ENCODE data around the gene FKTN.
"Not testable (repeated sequence)": the region's sequence is repeated elsewhere in the genome, so short reads cannot be mapped to it uniquely, and the experiment has no call there.

Gene FKTN

GRCh38 chr9:105557804-105558610, at the start of gene FKTN:
Gene FKTN, plus strand, starts transcription at chr9:105558131. Its CDS starts 16,902 bp downstream, at chr9:105575033.
- Histone ChIP-seq H3K4me3 (ENCODE audit: low read depth, low read length) (peak within 1 kb of the TSS; percentile 98), H3K9ac (ENCODE audit: low read depth, low read length) (peak within 1 kb of the TSS; percentile 60), H3K36me3 (ENCODE audit: control insufficient read depth, insufficient read depth, low read length) (peaks cover 4% of the 10 kb centered on the region), H3K9me3 (ENCODE audit: control insufficient read depth, insufficient read depth, low read length) (peaks cover 16% of the 10 kb centered on the region), H3K27me3 (ENCODE audit: control insufficient read depth, insufficient read depth, low read length) (peaks cover 4% of the 10 kb centered on the region), H3K4me1 (ENCODE audit: control insufficient read depth, insufficient read depth, low read length) (peaks cover 5% of the 10 kb centered on the region)

GRCh38 chr9:105508530-105508929, 49.4 kb upstream of the FKTN start:
- no peaks in the 10 kb centered on the region for H3K4me1 ChIP-seq (ENCODE audit: control insufficient read depth, insufficient read depth, low read length)
- no peaks in the 10 kb centered on the region for H3K27me3 ChIP-seq (ENCODE audit: control insufficient read depth, insufficient read depth, low read length)
- H3K4me3 ChIP-seq (ENCODE audit: low read depth, low read length), result no peak overlapping the region
- H3K9me3 ChIP-seq (ENCODE audit: control insufficient read depth, insufficient read depth, low read length), result no peaks in the 10 kb centered on the region
- no peak overlapping the region for H3K9ac ChIP-seq (ENCODE audit: low read depth, low read length)
- no peaks in the 10 kb centered on the region for H3K36me3 ChIP-seq (ENCODE audit: control insufficient read depth, insufficient read depth, low read length)

- Histone ChIP-seq H3K36me3 (ENCODE audit: control insufficient read depth, insufficient read depth, low read length) (no peaks in the 10 kb centered on the region), H3K9ac (ENCODE audit: low read depth, low read length) (no peak overlapping the region), H3K27me3 (ENCODE audit: control insufficient read depth, insufficient read depth, low read length) (no peaks in the 10 kb centered on the region)
Measured at GRCh38 chr9:105510024-105510423, 47.9 kb upstream of the FKTN start.

GRCh38 chr9:105511446-105511845, 46.5 kb upstream of the FKTN start:
- no peak overlapping the region for H3K9ac ChIP-seq (ENCODE audit: low read depth, low read length)
- no peaks in the 10 kb centered on the region for H3K36me3 ChIP-seq (ENCODE audit: control insufficient read depth, insufficient read depth, low read length)
- no peak overlapping the region for H3K4me3 ChIP-seq (ENCODE audit: low read depth, low read length)
- H3K27me3 ChIP-seq (ENCODE audit: control insufficient read depth, insufficient read depth, low read length), result no peaks in the 10 kb centered on the region
- no peaks in the 10 kb centered on the region for H3K4me1 ChIP-seq (ENCODE audit: control insufficient read depth, insufficient read depth, low read length)
- H3K9me3 ChIP-seq (ENCODE audit: control insufficient read depth, insufficient read depth, low read length), result no peaks in the 10 kb centered on the region

More at GRCh38 chr9:105510024-105510423, 47.9 kb upstream of the FKTN start:
- no peaks in the 10 kb centered on the region for H3K4me1 ChIP-seq (ENCODE audit: control insufficient read depth, insufficient read depth, low read length)
- no peak overlapping the region for H3K4me3 ChIP-seq (ENCODE audit: low read depth, low read length)
- no peaks in the 10 kb centered on the region for H3K9me3 ChIP-seq (ENCODE audit: control insufficient read depth, insufficient read depth, low read length)

GRCh38 chr9:105515811-105516413, 42.0 kb upstream of the FKTN start:
- Histone ChIP-seq H3K27me3 (ENCODE audit: control insufficient read depth, insufficient read depth, low read length) (no peaks in the 10 kb centered on the region), H3K4me1 (ENCODE audit: control insufficient read depth, insufficient read depth, low read length) (no peaks in the 10 kb centered on the region), H3K9ac (ENCODE audit: low read depth, low read length) (no peak overlapping the region), H3K4me3 (ENCODE audit: low read depth, low read length) (no peak overlapping the region), H3K36me3 (ENCODE audit: control insufficient read depth, insufficient read depth, low read length) (no peaks in the 10 kb centered on the region), H3K9me3 (ENCODE audit: control insufficient read depth, insufficient read depth, low read length) (no peaks in the 10 kb centered on the region)

GRCh38 chr9:105519710-105520369, 38.1 kb upstream of the FKTN start:
- not testable (repeated sequence) for H3K9ac ChIP-seq (ENCODE audit: low read depth, low read length); H3K9me3 ChIP-seq (ENCODE audit: control insufficient read depth, insufficient read depth, low read length); H3K4me3 ChIP-seq (ENCODE audit: low read depth, low read length); H3K36me3 ChIP-seq (ENCODE audit: control insufficient read depth, insufficient read depth, low read length); H3K27me3 ChIP-seq (ENCODE audit: control insufficient read depth, insufficient read depth, low read length); H3K4me1 ChIP-seq (ENCODE audit: control insufficient read depth, insufficient read depth, low read length)

GRCh38 chr9:105520992-105521391, 36.9 kb upstream of the FKTN start:
- not testable (repeated sequence) for H3K4me1 ChIP-seq (ENCODE audit: control insufficient read depth, insufficient read depth, low read length); H3K4me3 ChIP-seq (ENCODE audit: low read depth, low read length); H3K9me3 ChIP-seq (ENCODE audit: control insufficient read depth, insufficient read depth, low read length); H3K27me3 ChIP-seq (ENCODE audit: control insufficient read depth, insufficient read depth, low read length); H3K9ac ChIP-seq (ENCODE audit: low read depth, low read length); H3K36me3 ChIP-seq (ENCODE audit: control insufficient read depth, insufficient read depth, low read length)

- H3K4me3 ChIP-seq (ENCODE audit: low read depth, low read length); H3K36me3 ChIP-seq (ENCODE audit: control insufficient read depth, insufficient read depth, low read length); H3K9ac ChIP-seq (ENCODE audit: low read depth, low read length): not testable (repeated sequence)
Measured at GRCh38 chr9:105522618-105523385, 35.1 kb upstream of the FKTN start.

GRCh38 chr9:105531530-105531929, 26.4 kb upstream of the FKTN start:
- Histone ChIP-seq H3K27me3 (ENCODE audit: control insufficient read depth, insufficient read depth, low read length) (no peaks in the 10 kb centered on the region), H3K9me3 (ENCODE audit: control insufficient read depth, insufficient read depth, low read length) (no peaks in the 10 kb centered on the region), H3K9ac (ENCODE audit: low read depth, low read length) (no peak overlapping the region), H3K4me3 (ENCODE audit: low read depth, low read length) (no peak overlapping the region), H3K36me3 (ENCODE audit: control insufficient read depth, insufficient read depth, low read length) (no peaks in the 10 kb centered on the region), H3K4me1 (ENCODE audit: control insufficient read depth, insufficient read depth, low read length) (no peaks in the 10 kb centered on the region)

More at GRCh38 chr9:105522618-105523385, 35.1 kb upstream of the FKTN start:
- not testable (repeated sequence) for H3K4me1 ChIP-seq (ENCODE audit: control insufficient read depth, insufficient read depth, low read length); H3K9me3 ChIP-seq (ENCODE audit: control insufficient read depth, insufficient read depth, low read length); H3K27me3 ChIP-seq (ENCODE audit: control insufficient read depth, insufficient read depth, low read length)

- H3K4me3 ChIP-seq (ENCODE audit: low read depth, low read length), result no peak overlapping the region
- no peaks in the 10 kb centered on the region for H3K4me1 ChIP-seq (ENCODE audit: control insufficient read depth, insufficient read depth, low read length)
- H3K9me3 ChIP-seq (ENCODE audit: control insufficient read depth, insufficient read depth, low read length), result no peaks in the 10 kb centered on the region
- H3K9ac ChIP-seq (ENCODE audit: low read depth, low read length), result no peak overlapping the region
- no peaks in the 10 kb centered on the region for H3K36me3 ChIP-seq (ENCODE audit: control insufficient read depth, insufficient read depth, low read length)
- no peaks in the 10 kb centered on the region for H3K27me3 ChIP-seq (ENCODE audit: control insufficient read depth, insufficient read depth, low read length)
Measured at GRCh38 chr9:105535920-105536668, 21.8 kb upstream of the FKTN start.

- Histone ChIP-seq H3K36me3 (ENCODE audit: control insufficient read depth, insufficient read depth, low read length) (no peaks in the 10 kb centered on the region), H3K9me3 (ENCODE audit: control insufficient read depth, insufficient read depth, low read length) (no peaks in the 10 kb centered on the region), H3K9ac (ENCODE audit: low read depth, low read length) (no peak overlapping the region), H3K27me3 (ENCODE audit: control insufficient read depth, insufficient read depth, low read length) (no peaks in the 10 kb centered on the region), H3K4me1 (ENCODE audit: control insufficient read depth, insufficient read depth, low read length) (no peaks in the 10 kb centered on the region), H3K4me3 (ENCODE audit: low read depth, low read length) (no peak overlapping the region)
Measured at GRCh38 chr9:105539452-105539851, 18.5 kb upstream of the FKTN start.
